ENCODE results near the gene ARHGAP45. TPM values are rescaled to one million over a fixed set of nuclear protein-coding genes. Genes with fewer than 3 reads are reported as not detected.
A peak's percentile ranks its signal among the peaks of the same experiment; 100 is the strongest.

The ARHGAP45 gene
- total and polyA plus RNA-seq, 9 of the 15 experiments (the other 6 are each of a cell fraction or from before 2014, with no cell fraction given): 0.08 to 22.1 (median 4.2) TPM

GRCh38 chr19:1064661-1065605, 2.0 kb upstream of the ARHGAP45 start (continued):
- TF ChIP-seq ZNF79 (CRISPR knock-in tag; IDR thresholded peaks at IDR 0.05; ENCODE audit: low read depth) (no peak), NCOA4 (IDR thresholded peaks at IDR 0.05; ENCODE audit: partially characterized antibody) (no peak), ZFP30 (CRISPR knock-in tag; IDR thresholded peaks at IDR 0.05; ENCODE audit: borderline replicate concordance) (no peak), ZBTB43 (CRISPR knock-in tag; IDR thresholded peaks at IDR 0.05) (no peak), DNMT1 (IDR thresholded peaks at IDR 0.05) (no peak), ELF2 (CRISPR knock-in tag; IDR thresholded peaks at IDR 0.05) (no peak), HDAC1 (IDR thresholded peaks at IDR 0.05) (peak in 1 of 2 experiments; percentile 36; a peak in 1 of 4 replicates), RFX7 (CRISPR knock-in tag; IDR thresholded peaks at IDR 0.05) (no peak), HOMEZ (CRISPR knock-in tag; IDR thresholded peaks at IDR 0.05) (no peak), NR1H2 (CRISPR knock-in tag; IDR thresholded peaks at IDR 0.05) (no peak), ZNF239 (CRISPR knock-in tag; IDR thresholded peaks at IDR 0.05) (no peak), CTCFL (IDR thresholded peaks at IDR 0.05; ENCODE audit: borderline replicate concordance, insufficient read depth, low read depth, low read length, poor library complexity, severe bottlenecking) (peak; percentile 26), YY1 (IDR thresholded peaks at IDR 0.05; ENCODE audit: borderline replicate concordance in 1 of 3, control insufficient read depth in 1 of 3, extremely low read depth in 1 of 3, insufficient read depth in 3 of 3, insufficient read length in 1 of 3, insufficient replicate concordance in 2 of 3, low read depth in 1 of 3, low read length in 2 of 3) (peak in 1 of 3 experiments; percentile 33), HNRNPK (IDR thresholded peaks at IDR 0.05; ENCODE audit: low read depth, low read length, poor library complexity, severe bottlenecking) (no peak), MNT (conservative IDR thresholded peaks at IDR 0.05) (peak; percentile 41 to 59; a peak in 3 of 4 replicates), SRSF9 (IDR thresholded peaks at IDR 0.05; ENCODE audit: borderline replicate concordance, low read depth, low read length) (no peak)
